Choroid plexus epithelial cell (primary cell): ENCODE measurements around the gene TRAF2.

Experiments used
- DNase-seq: peaks from one replicate; pipeline ENCODE4 v3.0.0-alpha.2; 2010; ENCODE audit warnings: low read depth
- H3K4me3 ChIP-seq: 2 replicates; pipeline ENCODE4 v1.5.1; 2011; ENCODE audit warnings: low read depth, mild to moderate bottlenecking, control low read depth, low read length, moderate library complexity
- CTCF ChIP-seq: conservative IDR thresholded peaks from 2 replicates; pipeline ENCODE4 v1.5.1; 2011; ENCODE audit warnings: low read depth, mild to moderate bottlenecking, control low read depth, inconsistent platforms, low read length, moderate library complexity

Gene TRAF2

GRCh38 chr9:136853596-136854112, 32.7 kb upstream of the TRAF2 start:
- no peak overlapping the region for H3K4me3 ChIP-seq
- TF ChIP-seq CTCF, result no peak
- no peak for DNase-seq

- no peak for DNase-seq
- no peak for TF ChIP-seq CTCF
- H3K4me3 ChIP-seq, result no peak overlapping the region
Observed at GRCh38 chr9:136854113-136854841, 32.0 kb upstream of the TRAF2 start.

GRCh38 chr9:136854842-136855460, 31.4 kb upstream of the TRAF2 start:
- no peak for TF ChIP-seq CTCF
- DNase-seq, result no peak
- no peak overlapping the region for H3K4me3 ChIP-seq

GRCh38 chr9:136855461-136856078, 30.7 kb upstream of the TRAF2 start:
- no peak overlapping the region for H3K4me3 ChIP-seq
- no peak for TF ChIP-seq CTCF
- DNase-seq, result no peak

- no peak overlapping the region for H3K4me3 ChIP-seq
- no peak for DNase-seq
Observed at GRCh38 chr9:136856079-136856476, 30.2 kb upstream of the TRAF2 start.

GRCh38 chr9:136856541-136857141, 29.7 kb upstream of the TRAF2 start:
- TF ChIP-seq CTCF, result no peak
- no peak for DNase-seq
- H3K4me3 ChIP-seq, result no peak overlapping the region

More at GRCh38 chr9:136856079-136856476, 30.2 kb upstream of the TRAF2 start:
- no peak for TF ChIP-seq CTCF
